K562 (cell line): ENCODE data around the gene TTYH2. TPM values are rescaled to one million over a fixed set of nuclear protein-coding genes. Genes with fewer than 3 reads are reported as not detected.

ENCODE experiments used
- ARID1B ChIP-seq: fragments of 450-650 bp; IDR thresholded peaks from 2 replicates; pipeline ENCODE4 v1.6.1; 2016; ENCODE audit warnings: antibody characterized with exemption, mild to moderate bottlenecking, inconsistent platforms
- BRD9 ChIP-seq: fragments of 450-650 bp; IDR thresholded peaks from 2 replicates; pipeline ENCODE4 v1.6.1; 2018; ENCODE audit warnings: low read depth; ENCODE audit not compliant: partially characterized antibody
- CXXC5 ChIP-seq: fragments of 250-450 bp; sonication (Bioruptor Pico); IDR thresholded peaks from 2 replicates; pipeline ENCODE4 v1.8.0; 2022; ENCODE audit warnings: inconsistent platforms, mild to moderate bottlenecking, moderate library complexity
- ERF ChIP-seq: fragments of 450-650 bp; formaldehyde crosslinking; IDR thresholded peaks from 2 replicates; pipeline ENCODE4 v1.4.0; 2020; ENCODE audit warnings: mild to moderate bottlenecking, mixed read lengths
- FOSL1 ChIP-seq: fragments of 200-800 bp; sonication (Bioruptor generic); conservative IDR thresholded peaks from 2 replicates; pipeline ENCODE4 v1.6.1; 2016; ENCODE audit warnings: missing genetic modification characterization, missing compliant biosample characterization
- NBN ChIP-seq: fragments of 450-650 bp; IDR thresholded peaks from 2 replicates; pipeline ENCODE4 v1.6.1; 2016; ENCODE audit warnings: low read depth, mild to moderate bottlenecking
- SIRT6 ChIP-seq: IDR thresholded peaks from one replicate; pipeline ENCODE4 v1.6.1; 2012; ENCODE audit warnings: low read depth, mild to moderate bottlenecking, control low read depth, inconsistent platforms, low read length, moderate library complexity
- THRAP3 ChIP-seq: fragments of 450-650 bp; IDR thresholded peaks from 2 replicates; pipeline ENCODE4 v1.6.1; 2016; ENCODE audit warnings: mild to moderate bottlenecking, inconsistent platforms, borderline replicate concordance
- ZC3H8 ChIP-seq: fragments of 450-650 bp; IDR thresholded peaks from 2 replicates; pipeline ENCODE4 v1.6.1; 2017
- ZNF766 ChIP-seq: fragments of 200-800 bp; sonication (Bioruptor generic); conservative IDR thresholded peaks from 2 replicates; pipeline ENCODE4 v1.6.1; 2016; ENCODE audit warnings: missing genetic modification characterization, missing compliant biosample characterization
- polyA plus RNA-seq, 8 experiments: library from polyadenylated mRNA; depleted of rRNA in 4 of 8; stranded (reverse) in 5 of 8; unstranded in 3 of 8; fragments of >200 nt; fragmentation: Nextera tagmentation in 2 of 8; fragmentation: Illumina TruSeq in 1 of 8; extraction: Ambion mirVana in 2 of 8; extraction: Trizol in 1 of 8; gene quantifications; 2 replicates each; pipeline versions ENCODE4 v1.2.1 to v1.2.3, GENCODE V29; 2011 to 2014; ENCODE audit warnings: inconsistent platforms in 1 of 8, missing spikeins in 1 of 8
- total RNA-seq, 7 experiments: library from RNA; depleted of rRNA in 6 of 7; stranded (reverse); fragments of >200 nt in 6 of 7; fragmentation: Illumina TruSeq in 2 of 7; extraction: Trizol in 2 of 7; gene quantifications; 2 replicates each; pipeline versions ENCODE4 v1.2.1 to v1.2.3, GENCODE V29; 2011 to 2021; ENCODE audit warnings: low replicate concordance in 1 of 7
- TF ChIP-seq, protein P1 (sequence below): fragments of 200-800 bp; sonication (Bioruptor generic); IDR thresholded peaks from 2 replicates; pipeline ENCODE4 v1.6.1; 2017; ENCODE audit warnings: missing genetic modification characterization, missing compliant biosample characterization
- TF ChIP-seq, protein P2 (sequence below), 3 experiments: IDR thresholded peaks in 2 of 3; conservative IDR thresholded peaks in 1 of 3; 2 replicates each; pipeline ENCODE4 v1.5.1; 2011 to 2012; ENCODE audit warnings: low read length in 3 of 3, mild to moderate bottlenecking in 3 of 3, control low read depth in 2 of 3, improper control_type of control experiment in 1 of 3, inconsistent platforms in 1 of 3, low read depth in 1 of 3, mixed read lengths in 1 of 3, moderate library complexity in 1 of 3; ENCODE audit not compliant: insufficient read depth in 2 of 3
- TF ChIP-seq, protein P3 (sequence below): fragments of 450-650 bp; IDR thresholded peaks from 2 replicates; pipeline ENCODE4 v1.6.1; 2018; ENCODE audit not compliant: partially characterized antibody
- TF ChIP-seq, protein P4 (sequence below): fragments of 450-650 bp; IDR thresholded peaks from 2 replicates; pipeline ENCODE4 v1.6.1; 2017; ENCODE audit warnings: antibody characterized with exemption, mild to moderate bottlenecking
- TF ChIP-seq, protein P5 (sequence below), 2 experiments: fragments of 200-800 bp in 1 of 2; sonication (Bioruptor generic) in 1 of 2; sonication (generic) in 1 of 2; formaldehyde crosslinking in 1 of 2; IDR thresholded peaks in 1 of 2; conservative IDR thresholded peaks in 1 of 2; 2 replicates each; pipeline versions ENCODE4 v1.5.0 to v1.6.1; 2016 to 2020; ENCODE audit warnings: missing compliant biosample characterization in 1 of 2, missing genetic modification characterization in 1 of 2, missing genetic modification reagents in 1 of 2

TTYH2 gene
- total and polyA plus RNA-seq, 9 of the 15 experiments (the other 6 are each of a cell fraction or from before 2014, with no cell fraction given), result 0.03 to 2.0 (median 0.91) TPM

DNA sequence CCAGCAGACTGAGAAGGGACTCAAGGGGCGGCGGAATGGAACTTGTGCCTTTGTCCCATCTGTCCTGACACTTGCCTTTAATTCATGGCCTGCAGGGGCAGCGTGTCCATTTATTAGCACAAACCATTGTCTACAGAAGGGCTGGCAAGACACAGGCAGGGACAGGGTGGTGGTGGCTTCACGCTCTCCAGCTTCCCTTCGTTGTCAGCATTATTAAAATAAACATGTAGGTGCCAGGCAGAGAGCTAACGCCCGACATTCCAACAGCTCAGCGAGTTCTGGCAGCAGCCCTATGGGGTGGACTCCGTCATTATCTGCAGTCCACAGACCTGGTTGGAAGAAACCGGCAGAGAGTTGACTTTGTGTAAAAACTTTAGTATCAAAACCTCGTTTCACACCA is 77.0 kb downstream of the TTYH2 start (continued):
- TF ChIP-seq, protein P1, sequence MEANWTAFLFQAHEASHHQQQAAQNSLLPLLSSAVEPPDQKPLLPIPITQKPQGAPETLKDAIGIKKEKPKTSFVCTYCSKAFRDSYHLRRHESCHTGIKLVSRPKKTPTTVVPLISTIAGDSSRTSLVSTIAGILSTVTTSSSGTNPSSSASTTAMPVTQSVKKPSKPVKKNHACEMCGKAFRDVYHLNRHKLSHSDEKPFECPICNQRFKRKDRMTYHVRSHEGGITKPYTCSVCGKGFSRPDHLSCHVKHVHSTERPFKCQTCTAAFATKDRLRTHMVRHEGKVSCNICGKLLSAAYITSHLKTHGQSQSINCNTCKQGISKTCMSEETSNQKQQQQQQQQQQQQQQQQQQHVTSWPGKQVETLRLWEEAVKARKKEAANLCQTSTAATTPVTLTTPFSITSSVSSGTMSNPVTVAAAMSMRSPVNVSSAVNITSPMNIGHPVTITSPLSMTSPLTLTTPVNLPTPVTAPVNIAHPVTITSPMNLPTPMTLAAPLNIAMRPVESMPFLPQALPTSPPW (CRISPR knock-in tag), result no peak
- TF ChIP-seq FOSL1 (no peak), SIRT6 (no peak), CXXC5 (CRISPR knock-in tag) (no peak), ZNF766 (0 out of 2 replicates have a peak, but pooled peaks have one; percentile 51), ZC3H8 (no peak), BRD9 (no peak), ARID1B (peak; percentile 11; the same call in 1 of the 2 replicates), ERF (CRISPR knock-in tag) (no peak), NBN (no peak), THRAP3 (no peak)
- TF ChIP-seq, protein P2, sequence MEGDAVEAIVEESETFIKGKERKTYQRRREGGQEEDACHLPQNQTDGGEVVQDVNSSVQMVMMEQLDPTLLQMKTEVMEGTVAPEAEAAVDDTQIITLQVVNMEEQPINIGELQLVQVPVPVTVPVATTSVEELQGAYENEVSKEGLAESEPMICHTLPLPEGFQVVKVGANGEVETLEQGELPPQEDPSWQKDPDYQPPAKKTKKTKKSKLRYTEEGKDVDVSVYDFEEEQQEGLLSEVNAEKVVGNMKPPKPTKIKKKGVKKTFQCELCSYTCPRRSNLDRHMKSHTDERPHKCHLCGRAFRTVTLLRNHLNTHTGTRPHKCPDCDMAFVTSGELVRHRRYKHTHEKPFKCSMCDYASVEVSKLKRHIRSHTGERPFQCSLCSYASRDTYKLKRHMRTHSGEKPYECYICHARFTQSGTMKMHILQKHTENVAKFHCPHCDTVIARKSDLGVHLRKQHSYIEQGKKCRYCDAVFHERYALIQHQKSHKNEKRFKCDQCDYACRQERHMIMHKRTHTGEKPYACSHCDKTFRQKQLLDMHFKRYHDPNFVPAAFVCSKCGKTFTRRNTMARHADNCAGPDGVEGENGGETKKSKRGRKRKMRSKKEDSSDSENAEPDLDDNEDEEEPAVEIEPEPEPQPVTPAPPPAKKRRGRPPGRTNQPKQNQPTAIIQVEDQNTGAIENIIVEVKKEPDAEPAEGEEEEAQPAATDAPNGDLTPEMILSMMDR (IDR thresholded peaks at IDR 0.05 in 2 of 3, conservative IDR thresholded peaks at IDR 0.05 in 1 of 3; ENCODE audit: insufficient read depth in 2 of 3, low read depth in 1 of 3, low read length in 3 of 3), result peak in 2 of 3 experiments; percentile 27 to 36; a peak in 2 of 6 replicates
- TF ChIP-seq, protein P3, sequence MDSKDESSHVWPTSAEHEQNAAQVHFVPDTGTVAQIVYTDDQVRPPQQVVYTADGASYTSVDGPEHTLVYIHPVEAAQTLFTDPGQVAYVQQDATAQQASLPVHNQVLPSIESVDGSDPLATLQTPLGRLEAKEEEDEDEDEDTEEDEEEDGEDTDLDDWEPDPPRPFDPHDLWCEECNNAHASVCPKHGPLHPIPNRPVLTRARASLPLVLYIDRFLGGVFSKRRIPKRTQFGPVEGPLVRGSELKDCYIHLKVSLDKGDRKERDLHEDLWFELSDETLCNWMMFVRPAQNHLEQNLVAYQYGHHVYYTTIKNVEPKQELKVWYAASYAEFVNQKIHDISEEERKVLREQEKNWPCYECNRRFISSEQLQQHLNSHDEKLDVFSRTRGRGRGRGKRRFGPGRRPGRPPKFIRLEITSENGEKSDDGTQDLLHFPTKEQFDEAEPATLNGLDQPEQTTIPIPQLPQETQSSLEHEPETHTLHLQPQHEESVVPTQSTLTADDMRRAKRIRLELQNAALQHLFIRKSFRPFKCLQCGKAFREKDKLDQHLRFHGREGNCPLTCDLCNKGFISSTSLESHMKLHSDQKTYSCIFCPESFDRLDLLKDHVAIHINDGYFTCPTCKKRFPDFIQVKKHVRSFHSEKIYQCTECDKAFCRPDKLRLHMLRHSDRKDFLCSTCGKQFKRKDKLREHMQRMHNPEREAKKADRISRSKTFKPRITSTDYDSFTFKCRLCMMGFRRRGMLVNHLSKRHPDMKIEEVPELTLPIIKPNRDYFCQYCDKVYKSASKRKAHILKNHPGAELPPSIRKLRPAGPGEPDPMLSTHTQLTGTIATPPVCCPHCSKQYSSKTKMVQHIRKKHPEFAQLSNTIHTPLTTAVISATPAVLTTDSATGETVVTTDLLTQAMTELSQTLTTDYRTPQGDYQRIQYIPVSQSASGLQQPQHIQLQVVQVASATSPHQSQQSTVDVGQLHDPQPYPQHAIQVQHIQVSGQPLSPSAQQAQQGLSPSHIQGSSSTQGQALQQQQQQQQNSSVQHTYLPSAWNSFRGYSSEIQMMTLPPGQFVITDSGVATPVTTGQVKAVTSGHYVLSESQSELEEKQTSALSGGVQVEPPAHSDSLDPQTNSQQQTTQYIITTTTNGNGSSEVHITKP, result peak; percentile 54
- TF ChIP-seq, protein P4, sequence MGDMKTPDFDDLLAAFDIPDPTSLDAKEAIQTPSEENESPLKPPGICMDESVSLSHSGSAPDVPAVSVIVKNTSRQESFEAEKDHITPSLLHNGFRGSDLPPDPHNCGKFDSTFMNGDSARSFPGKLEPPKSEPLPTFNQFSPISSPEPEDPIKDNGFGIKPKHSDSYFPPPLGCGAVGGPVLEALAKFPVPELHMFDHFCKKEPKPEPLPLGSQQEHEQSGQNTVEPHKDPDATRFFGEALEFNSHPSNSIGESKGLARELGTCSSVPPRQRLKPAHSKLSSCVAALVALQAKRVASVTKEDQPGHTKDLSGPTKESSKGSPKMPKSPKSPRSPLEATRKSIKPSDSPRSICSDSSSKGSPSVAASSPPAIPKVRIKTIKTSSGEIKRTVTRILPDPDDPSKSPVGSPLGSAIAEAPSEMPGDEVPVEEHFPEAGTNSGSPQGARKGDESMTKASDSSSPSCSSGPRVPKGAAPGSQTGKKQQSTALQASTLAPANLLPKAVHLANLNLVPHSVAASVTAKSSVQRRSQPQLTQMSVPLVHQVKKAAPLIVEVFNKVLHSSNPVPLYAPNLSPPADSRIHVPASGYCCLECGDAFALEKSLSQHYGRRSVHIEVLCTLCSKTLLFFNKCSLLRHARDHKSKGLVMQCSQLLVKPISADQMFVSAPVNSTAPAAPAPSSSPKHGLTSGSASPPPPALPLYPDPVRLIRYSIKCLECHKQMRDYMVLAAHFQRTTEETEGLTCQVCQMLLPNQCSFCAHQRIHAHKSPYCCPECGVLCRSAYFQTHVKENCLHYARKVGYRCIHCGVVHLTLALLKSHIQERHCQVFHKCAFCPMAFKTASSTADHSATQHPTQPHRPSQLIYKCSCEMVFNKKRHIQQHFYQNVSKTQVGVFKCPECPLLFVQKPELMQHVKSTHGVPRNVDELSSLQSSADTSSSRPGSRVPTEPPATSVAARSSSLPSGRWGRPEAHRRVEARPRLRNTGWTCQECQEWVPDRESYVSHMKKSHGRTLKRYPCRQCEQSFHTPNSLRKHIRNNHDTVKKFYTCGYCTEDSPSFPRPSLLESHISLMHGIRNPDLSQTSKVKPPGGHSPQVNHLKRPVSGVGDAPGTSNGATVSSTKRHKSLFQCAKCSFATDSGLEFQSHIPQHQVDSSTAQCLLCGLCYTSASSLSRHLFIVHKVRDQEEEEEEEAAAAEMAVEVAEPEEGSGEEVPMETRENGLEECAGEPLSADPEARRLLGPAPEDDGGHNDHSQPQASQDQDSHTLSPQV, result peak; percentile 74
- TF ChIP-seq, protein P5, sequence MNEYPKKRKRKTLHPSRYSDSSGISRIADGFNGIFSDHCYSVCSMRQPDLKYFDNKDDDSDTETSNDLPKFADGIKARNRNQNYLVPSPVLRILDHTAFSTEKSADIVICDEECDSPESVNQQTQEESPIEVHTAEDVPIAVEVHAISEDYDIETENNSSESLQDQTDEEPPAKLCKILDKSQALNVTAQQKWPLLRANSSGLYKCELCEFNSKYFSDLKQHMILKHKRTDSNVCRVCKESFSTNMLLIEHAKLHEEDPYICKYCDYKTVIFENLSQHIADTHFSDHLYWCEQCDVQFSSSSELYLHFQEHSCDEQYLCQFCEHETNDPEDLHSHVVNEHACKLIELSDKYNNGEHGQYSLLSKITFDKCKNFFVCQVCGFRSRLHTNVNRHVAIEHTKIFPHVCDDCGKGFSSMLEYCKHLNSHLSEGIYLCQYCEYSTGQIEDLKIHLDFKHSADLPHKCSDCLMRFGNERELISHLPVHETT (CRISPR knock-in tag; conservative IDR thresholded peaks at IDR 0.05 in 1 of 2, IDR thresholded peaks at IDR 0.05 in 1 of 2), result 0 out of 4 replicates have a peak, but pooled peaks of 1 of the 2 experiments have one; percentile 25
